GM13977 (cell line): ENCODE data around the gene GXYLT2.
A peak's percentile ranks its signal among the peaks of the same experiment; 100 is the strongest.

Experiments
- DNase-seq: peaks from one replicate; pipeline ENCODE4 v3.0.0; 2012; ENCODE audit warnings: low spot score
- CTCF ChIP-seq: IDR thresholded peaks from 2 replicates; pipeline ENCODE4 v1.5.1; 2012; ENCODE audit warnings: mild to moderate bottlenecking, control low read depth; ENCODE audit not compliant: insufficient read depth; ENCODE audit errors: extremely low read depth, missing control alignments
- in situ Hi-C: fragments of 300-500 bp; cut with MboI; formaldehyde crosslinking; loops from one replicate; pipeline ENCODE4 v1.12.0; 2022; ENCODE audit warnings: low sequenced_read_pairs, low pct_unique_long_range_greater_than_20kb, mixed read lengths, inconsistent platforms; ENCODE audit not compliant: unreplicated experiment

Gene GXYLT2

GRCh38 chr3:72993391-72993790 is 105.5 kb downstream of the GXYLT2 start:
- TF ChIP-seq CTCF = peak; percentile 1

DNA sequence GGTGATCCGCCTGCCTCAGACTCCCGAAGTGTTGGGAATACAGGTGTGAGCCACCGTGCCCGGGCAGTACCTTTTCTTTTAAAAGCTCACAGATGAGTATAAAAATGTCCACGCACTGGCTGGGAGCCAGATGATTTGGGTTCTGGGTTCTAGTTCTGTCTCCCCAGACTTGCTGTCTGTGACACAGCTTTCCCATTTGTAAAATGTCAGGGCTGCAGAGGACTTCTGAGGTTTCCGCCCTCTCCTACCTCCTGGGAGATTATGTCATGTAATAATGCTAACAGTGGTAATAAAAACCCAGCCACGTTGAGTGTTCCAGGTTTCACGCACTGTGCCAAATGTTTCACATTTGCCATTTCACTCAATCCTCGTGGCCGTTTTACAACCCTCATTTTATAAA is 107.5 kb downstream of the GXYLT2 start:
- in situ Hi-C loops = no loop called here
- DNase-seq = no peak
- TF ChIP-seq CTCF = no peak

More at GRCh38 chr3:72993391-72993790, 105.5 kb downstream of the GXYLT2 start:
- in situ Hi-C loops = no loop called here
- no peak for DNase-seq

DNA sequence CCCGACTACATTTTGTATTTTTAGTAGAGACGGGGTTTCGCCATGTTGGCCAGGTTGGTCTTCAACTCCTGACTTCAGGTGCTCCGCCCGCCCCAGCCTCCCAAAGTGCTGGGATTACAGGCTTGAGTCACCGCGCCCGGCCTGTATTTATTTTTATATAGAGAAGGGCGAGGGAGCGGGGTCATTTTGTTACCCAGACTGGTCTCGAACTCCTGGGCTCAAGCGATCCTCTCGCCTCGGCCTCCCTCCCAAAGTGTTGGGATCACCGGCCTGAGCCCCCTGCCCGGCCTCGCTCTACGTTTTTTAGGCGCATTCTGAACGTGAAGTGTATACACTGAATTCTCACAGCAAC is 108.3 kb downstream of the GXYLT2 start:
- in situ Hi-C loops = no loop called here
- no peak for DNase-seq
- TF ChIP-seq CTCF = no peak

DNA sequence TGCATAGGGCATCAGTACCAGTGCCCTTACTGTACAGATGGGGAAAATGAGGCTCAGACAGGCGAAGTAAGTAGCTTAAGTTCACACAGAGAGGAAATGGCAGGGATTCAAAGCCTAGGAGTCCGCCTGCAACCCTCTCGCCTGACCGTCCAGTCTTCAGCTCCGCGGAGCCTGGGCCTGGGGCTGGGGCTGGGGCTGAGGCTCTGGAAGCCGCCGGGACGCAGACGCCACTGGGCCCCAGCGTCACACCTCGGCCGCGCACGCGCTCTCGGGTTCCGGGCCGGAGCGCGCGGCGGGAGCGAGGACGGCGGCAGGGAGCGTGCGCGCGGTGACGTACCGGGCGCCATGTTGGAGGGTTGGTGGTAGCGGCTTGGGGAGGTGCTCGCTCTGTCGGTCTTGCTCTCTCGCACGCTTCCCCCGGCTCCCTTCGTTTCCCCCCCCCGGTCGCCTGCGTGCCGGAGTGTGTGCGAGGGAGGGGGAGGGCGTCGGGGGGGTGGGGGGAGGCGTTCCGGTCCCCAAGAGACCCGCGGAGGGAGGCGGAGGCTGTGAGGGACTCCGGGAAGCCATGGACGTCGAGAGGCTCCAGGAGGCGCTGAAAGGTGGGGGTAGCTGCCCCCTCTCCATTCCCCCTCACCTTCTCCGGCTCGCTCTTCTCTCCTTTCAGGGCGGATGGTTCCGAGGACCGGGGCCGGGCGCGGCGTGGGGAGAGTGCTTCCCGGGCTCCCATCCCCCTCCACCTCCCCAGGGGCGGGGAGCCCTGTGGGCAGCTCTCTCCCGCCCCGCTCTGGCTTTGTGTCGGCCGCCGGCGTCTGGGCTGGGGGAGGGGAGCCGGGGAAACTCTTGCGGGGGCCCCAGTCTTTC is 108.9 kb downstream of the GXYLT2 start, which contains the start of gene PPP4R2:
Gene PPP4R2 (plus strand): TSS at position 339 of the 861 bp plus-strand sequence. CDS start 227 bp downstream, at position 566.
- peak; percentile 90 for DNase-seq
- in situ Hi-C loops = no loop called here
- peak; percentile 10 for TF ChIP-seq CTCF

GRCh38 chr3:72997421-72997961 is 109.6 kb downstream of the GXYLT2 start:
- peak; percentile 62 for DNase-seq
- in situ Hi-C loops = no loop called here
- TF ChIP-seq CTCF = peak; percentile 59

DNA sequence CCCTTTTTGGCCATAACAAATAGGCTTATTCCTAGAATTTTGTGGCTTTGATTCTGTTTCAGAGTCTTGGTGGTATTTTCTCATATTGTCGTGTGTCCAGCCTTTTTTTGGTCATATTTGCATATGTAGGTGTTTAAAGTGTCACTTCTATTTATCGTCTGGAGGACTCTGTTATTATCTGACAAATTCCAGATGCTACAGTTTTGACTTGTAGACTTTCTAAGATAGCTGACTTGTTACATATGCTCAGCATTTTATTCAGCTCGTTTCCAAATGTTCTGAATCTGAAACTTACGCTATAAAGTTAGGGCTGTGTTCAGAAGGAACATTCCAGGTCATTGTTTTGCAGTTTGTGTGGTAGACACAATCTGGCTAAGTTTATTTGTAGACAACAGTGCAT is 110.6 kb downstream of the GXYLT2 start:
- in situ Hi-C loops = no loop called here
- TF ChIP-seq CTCF = no peak

More for the DNA sequence above, 110.6 kb downstream of the GXYLT2 start:
- DNase-seq = peak; percentile 17
